Sigmoid colon (tissue), 4 donors: Measurements from ENCODE around the gene FBXO42.

ENCODE experiments used
- CTCF ChIP-seq, 4 experiments: fragments of 450-650 bp in 3 of 4; fragments of 200-600 bp in 1 of 4; IDR thresholded peaks; one replicate each; pipeline ENCODE4 v1.5.1; 2016 to 2019; ENCODE audit warnings: antibody characterized with exemption in 4 of 4, mild to moderate bottlenecking in 3 of 4, moderate library complexity in 2 of 4
- EP300 ChIP-seq, 4 donors: sonication (generic); formaldehyde crosslinking; IDR thresholded peaks; one replicate each; pipeline ENCODE4 v1.6.1; 2017; ENCODE audit warnings: antibody characterized with exemption in 4 of 4
- POLR2A ChIP-seq, 2 donors: fragments of 450-650 bp; IDR thresholded peaks; one replicate each; pipeline ENCODE4 v1.6.1; 2016; ENCODE audit warnings: antibody characterized with exemption in 2 of 2, mild to moderate bottlenecking in 2 of 2, moderate library complexity in 2 of 2

- no peak for TF ChIP-seq CTCF (IDR thresholded peaks at IDR 0.05)
- no peak for TF ChIP-seq EP300 (IDR thresholded peaks at IDR 0.05)
- no peak for TF ChIP-seq POLR2A (IDR thresholded peaks at IDR 0.05)
Observed at GRCh38 chr1:16226490-16227179, 125.6 kb downstream of the FBXO42 start.
